Left lung (tissue), 10 donors: Measurements from ENCODE around the gene ST3GAL3. TPM values are rescaled to one million over a fixed set of nuclear protein-coding genes. Genes with fewer than 3 reads are reported as not detected.

ENCODE experiments used
- ATAC-seq: fragments of 200-7000 bp; cut with Tn5 transposase; one replicate; pipeline ENCODE4 v1.9.1; 2020; ENCODE audit warnings: moderate library complexity
- DNase-seq, 4 donors: peaks; one replicate each; pipeline ENCODE4 v3.0.0-alpha.2; 2013 to 2020
- H3K27ac ChIP-seq, 2 donors: fragments of 200-600 bp; sonication (generic) in 1 of 2; one replicate each; pipeline versions ENCODE4 v1.5.0 to v1.8.0; 2020 to 2021
- H3K27me3 ChIP-seq, 2 donors: fragments of 200-600 bp; sonication (generic) in 1 of 2; one replicate each; pipeline versions ENCODE4 v1.5.0 to v1.8.0; 2020 to 2021
- H3K36me3 ChIP-seq, 2 donors: fragments of 200-600 bp; sonication (generic) in 1 of 2; one replicate each; pipeline versions ENCODE4 v1.5.0 to v1.8.0; 2020 to 2021
- H3K4me1 ChIP-seq, 2 donors: fragments of 200-600 bp; one replicate each; pipeline ENCODE4 v1.8.0; 2021
- H3K4me3 ChIP-seq, 2 donors: fragments of 200-600 bp; sonication (generic) in 1 of 2; one replicate each; pipeline versions ENCODE4 v1.5.0 to v1.8.0; 2020 to 2021; ENCODE audit warnings: mild to moderate bottlenecking in 1 of 2
- H3K9me3 ChIP-seq, 2 donors: fragments of 200-600 bp; sonication (generic) in 1 of 2; one replicate each; pipeline versions ENCODE4 v1.5.0 to v1.8.0; 2020 to 2021
- CTCF ChIP-seq, 2 donors: fragments of 200-600 bp; sonication (generic) in 1 of 2; IDR thresholded peaks; one replicate each; pipeline versions ENCODE4 v1.5.0 to v1.8.0; 2021; ENCODE audit warnings: antibody characterized with exemption in 2 of 2
- intact Hi-C, 2 donors: fragments of 100-400 bp; cut with DNase I; formaldehyde crosslinking; loops; one replicate each; pipeline versions ENCODE4 v1.11.2 to v1.14.2; 2022
- polyA plus RNA-seq, 6 donors: library from polyadenylated mRNA; unstranded; fragments of 120-200 nt; gene quantifications; one replicate each; pipeline ENCODE4 v1.2.1, GENCODE V29; 2013; ENCODE audit not compliant: insufficient read length in 6 of 6
- total RNA-seq, 2 donors: library from RNA; stranded (reverse); fragmentation: NEBNext Ultra II Directional; extraction: Animal tissue kit (Norgen Biotek cat#: 25700); gene quantifications; one replicate each; pipeline ENCODE4 v1.2.1, GENCODE V29; 2021
- donor health status: DM: no; HTN: yes; CAD: no.
- donor health status: DM: no; HTN: no; CAD: no.

Gene ST3GAL3
- total and polyA plus RNA-seq, 8 donors, result 18.9 to 42.4 (median 34.4) TPM

- Histone ChIP-seq H3K36me3 (no peaks in the 10 kb centered on the region), H3K9me3 (no peaks in the 10 kb centered on the region), H3K4me1 (peaks cover 4 to 35% of the 10 kb centered on the region in 2 donors), H3K27ac (no peak overlapping the region), H3K27me3 (no peaks in the 10 kb centered on the region), H3K4me3 (no peak overlapping the region)
- ATAC-seq, result peak; percentile 43
- intact Hi-C loops, result no loop called here
- peak in 2 of 4 donors; percentile 77 to 87 for DNase-seq
- TF ChIP-seq CTCF (IDR thresholded peaks at IDR 0.05), result no peak
Observed at GRCh38 chr1:43868741-43869067, 161.4 kb downstream of the ST3GAL3 start.

GRCh38 chr1:43870306-43870705 is 163.0 kb downstream of the ST3GAL3 start:
- no peak overlapping the region for H3K27ac ChIP-seq
- H3K9me3 ChIP-seq, result no peaks in the 10 kb centered on the region
- no peak overlapping the region for H3K4me3 ChIP-seq
- H3K27me3 ChIP-seq, result no peaks in the 10 kb centered on the region
- no peaks in the 10 kb centered on the region for H3K36me3 ChIP-seq
- DNase-seq (no peak), ATAC-seq (no peak)
- peaks cover 4 to 35% of the 10 kb centered on the region in 2 donors for H3K4me1 ChIP-seq
- intact Hi-C loops, result no loop called here
- TF ChIP-seq CTCF (IDR thresholded peaks at IDR 0.05), result no peak

- no peak overlapping the region for H3K4me3 ChIP-seq
- peaks cover 4 to 28% of the 10 kb centered on the region in 2 donors for H3K4me1 ChIP-seq
- no peaks in the 10 kb centered on the region for H3K27me3 ChIP-seq
- intact Hi-C loops, result no loop called here
- DNase-seq (peak in 2 of 4 donors; percentile 42 to 46), ATAC-seq (no peak)
- no peaks in the 10 kb centered on the region for H3K36me3 ChIP-seq
- TF ChIP-seq CTCF (IDR thresholded peaks at IDR 0.05), result no peak
- H3K27ac ChIP-seq, result no peak overlapping the region
- H3K9me3 ChIP-seq, result no peaks in the 10 kb centered on the region
Observed at GRCh38 chr1:43871181-43871910, 164.0 kb downstream of the ST3GAL3 start.

- no peaks in the 10 kb centered on the region for H3K9me3 ChIP-seq
- peak; percentile 26 for ATAC-seq
- no peak overlapping the region for H3K27ac ChIP-seq
- peaks cover 4 to 21% of the 10 kb centered on the region in 2 donors for H3K4me1 ChIP-seq
- H3K4me3 ChIP-seq, result no peak overlapping the region
- no peaks in the 10 kb centered on the region for H3K27me3 ChIP-seq
- H3K36me3 ChIP-seq, result no peaks in the 10 kb centered on the region
- no peak for DNase-seq
- TF ChIP-seq CTCF (IDR thresholded peaks at IDR 0.05), result no peak
- intact Hi-C loops, result no loop called here
Observed at GRCh38 chr1:43872280-43872679, 164.9 kb downstream of the ST3GAL3 start.

- Histone ChIP-seq H3K36me3 (peaks cover 0 to under 1% of the 10 kb centered on the region in 2 donors), H3K27me3 (no peaks in the 10 kb centered on the region), H3K4me3 (no peak overlapping the region), H3K4me1 (peaks cover 0 to 6% of the 10 kb centered on the region in 2 donors), H3K27ac (no peak overlapping the region), H3K9me3 (no peaks in the 10 kb centered on the region)
- ATAC-seq, result no peak
- no peak for TF ChIP-seq CTCF (IDR thresholded peaks at IDR 0.05)
- intact Hi-C loops, result no loop called here
- no peak for DNase-seq
Observed at GRCh38 chr1:43873851-43874250, 166.5 kb downstream of the ST3GAL3 start.
